ENCODE measurements around the gene VWCE.
A peak's percentile ranks its signal among the peaks of the same experiment; 100 is the strongest.

Gene VWCE

GRCh38 chr11:61281581-61282250 lies 13.4 kb downstream of the VWCE start:
- DNase-seq (ENCODE audit: low read depth in 2 of 3, low spot score in 1 of 3) = peak in 2 of 3 donors; percentile 9 to 40

- DNase-seq (ENCODE audit: low read depth in 2 of 3, low spot score in 1 of 3) = no peak
These were observed 14.1 kb downstream of the VWCE start for GRCh38 chr11:61280883-61281580.

GRCh38 chr11:61279934-61280659 lies 15.0 kb downstream of the VWCE start:
- DNase-seq (ENCODE audit: low read depth in 2 of 3, low spot score in 1 of 3) = no peak

- DNase-seq (ENCODE audit: low read depth in 2 of 3, low spot score in 1 of 3) = no peak
These were observed 17.1 kb downstream of the VWCE start for GRCh38 chr11:61278001-61278470.

- DNase-seq (ENCODE audit: low read depth in 2 of 3, low spot score in 1 of 3) = no peak
These were observed 17.7 kb downstream of the VWCE start for GRCh38 chr11:61277186-61278000.

GRCh38 chr11:61275191-61275590 lies 19.9 kb downstream of the VWCE start:
- DNase-seq (ENCODE audit: low read depth in 2 of 3, low spot score in 1 of 3) = no peak

- no peak for DNase-seq (ENCODE audit: low read depth in 2 of 3, low spot score in 1 of 3)
These were observed 21.0 kb downstream of the VWCE start for GRCh38 chr11:61274084-61274483.

GRCh38 chr11:61273178-61274078 lies 21.7 kb downstream of the VWCE start:
- DNase-seq (ENCODE audit: low read depth in 2 of 3, low spot score in 1 of 3) = no peak

GRCh38 chr11:61272731-61273130 lies 22.4 kb downstream of the VWCE start:
- no peak for DNase-seq (ENCODE audit: low read depth in 2 of 3, low spot score in 1 of 3)

- no peak for DNase-seq (ENCODE audit: low read depth in 2 of 3, low spot score in 1 of 3)
These were observed 24.6 kb downstream of the VWCE start for GRCh38 chr11:61270354-61271076.

- DNase-seq (ENCODE audit: low read depth in 2 of 3, low spot score in 1 of 3) = no peak
These were observed 26.4 kb downstream of the VWCE start for GRCh38 chr11:61268588-61269250.

GRCh38 chr11:61267437-61267841 lies 27.7 kb downstream of the VWCE start:
- no peak for DNase-seq (ENCODE audit: low read depth in 2 of 3, low spot score in 1 of 3)

GRCh38 chr11:61266602-61267001 lies 28.5 kb downstream of the VWCE start:
- DNase-seq (ENCODE audit: low read depth in 2 of 3, low spot score in 1 of 3) = no peak

- no peak for DNase-seq (ENCODE audit: low read depth in 2 of 3, low spot score in 1 of 3)
These were observed 29.8 kb downstream of the VWCE start for GRCh38 chr11:61265357-61265756.

- no peak for DNase-seq (ENCODE audit: low read depth in 2 of 3, low spot score in 1 of 3)
These were observed 30.3 kb downstream of the VWCE start for GRCh38 chr11:61264795-61265194.

GRCh38 chr11:61264371-61264770 lies 30.7 kb downstream of the VWCE start:
- DNase-seq (ENCODE audit: low read depth in 2 of 3, low spot score in 1 of 3) = no peak

- no peak for DNase-seq (ENCODE audit: low read depth in 2 of 3, low spot score in 1 of 3)
These were observed 35.8 kb downstream of the VWCE start for GRCh38 chr11:61259363-61259762.

- no peak for DNase-seq (ENCODE audit: low read depth in 2 of 3, low spot score in 1 of 3)
These were observed 36.6 kb downstream of the VWCE start for GRCh38 chr11:61258546-61258945.

Data from stimulated activated CD4-positive, alpha-beta T cell treated with anti-CD3 and anti-CD28 coated beads, Interleukin-12 subunit alpha, Interleukin-12 subunit beta, amount 100 ng/mL, for 48 hours (primary cell).